Neural crest cell (in vitro differentiated cells): ENCODE data around the gene EXT2. TPM values are rescaled to one million over a fixed set of nuclear protein-coding genes. Genes with fewer than 3 reads are reported as not detected.

ENCODE experiments used
- DNase-seq: peaks from one replicate; pipeline ENCODE4 v3.0.0; 2021; ENCODE audit warnings: low read depth, mixed read lengths, low spot score
- H3K27ac Mint-ChIP-seq: one replicate; pipeline ENCODE4 v1.8.0; 2021; ENCODE audit warnings: mild to moderate bottlenecking, mixed read lengths; ENCODE audit not compliant: unreplicated experiment
- H3K27me3 Mint-ChIP-seq: 2 replicates; pipeline ENCODE4 v1.8.0; 2021; ENCODE audit warnings: low read depth, mild to moderate bottlenecking, mixed read lengths
- H3K36me3 Mint-ChIP-seq: 2 replicates; pipeline ENCODE4 v1.8.0; 2021; ENCODE audit warnings: low read depth, mild to moderate bottlenecking, mixed read lengths
- H3K4me1 Mint-ChIP-seq: 2 replicates; pipeline ENCODE4 v1.8.0; 2021; ENCODE audit warnings: mixed read lengths
- H3K4me3 Mint-ChIP-seq: one replicate; pipeline ENCODE4 v1.8.0; 2021; ENCODE audit warnings: mild to moderate bottlenecking, mixed read lengths
- H3K9me3 Mint-ChIP-seq: 2 replicates; pipeline ENCODE4 v1.8.0; 2021; ENCODE audit warnings: mixed read lengths
- CTCF ChIP-seq: fragments of 200-600 bp; sonication (generic); conservative IDR thresholded peaks from 2 replicates; pipeline ENCODE4 v1.5.0; 2021; ENCODE audit warnings: antibody characterized with exemption, mild to moderate bottlenecking
- total RNA-seq: library from RNA; stranded (reverse); gene quantifications from 2 replicates; pipeline ENCODE4 v1.2.1, GENCODE V29; 2021

Gene EXT2
- total RNA-seq, 1 donor from 2014 or later, result 56.6 TPM

DNA sequence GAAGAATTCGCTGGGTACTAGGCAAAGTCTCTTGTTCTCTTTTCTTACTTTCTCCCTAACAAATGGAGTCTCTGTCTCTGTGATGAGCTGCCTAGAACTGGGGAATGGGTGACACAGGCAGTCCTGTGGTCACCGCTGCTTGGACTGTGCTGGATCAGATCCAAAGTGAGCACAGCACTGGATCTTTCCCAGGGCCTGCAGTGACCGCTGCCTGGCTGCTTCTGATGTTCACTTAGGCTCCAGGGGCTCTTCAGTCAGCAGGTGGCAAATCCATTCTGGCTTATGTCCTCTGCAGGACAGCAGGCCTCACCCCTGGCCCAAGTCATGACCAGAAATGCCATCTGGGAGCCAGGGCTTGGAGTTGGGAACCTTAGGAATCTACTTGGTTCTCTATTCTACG, 61.5 kb downstream of the EXT2 start:
- no peak for TF ChIP-seq CTCF
- peaks cover 5% of the 10 kb centered on the region for H3K9me3 Mint-ChIP-seq

GRCh38 chr11:44158384-44158783, 62.9 kb downstream of the EXT2 start:
- no peak for TF ChIP-seq CTCF
- H3K9me3 Mint-ChIP-seq, result peaks cover 3% of the 10 kb centered on the region
- no peak for DNase-seq
- H3K4me3 Mint-ChIP-seq, result no peak overlapping the region
- no peak overlapping the region for H3K27ac Mint-ChIP-seq
- H3K36me3 Mint-ChIP-seq, result peaks cover 29% of the 10 kb centered on the region
- peaks cover 4% of the 10 kb centered on the region for H3K4me1 Mint-ChIP-seq
- H3K27me3 Mint-ChIP-seq, result no peaks in the 10 kb centered on the region

More for the DNA sequence above, 61.5 kb downstream of the EXT2 start:
- H3K27me3 Mint-ChIP-seq, result no peaks in the 10 kb centered on the region
- DNase-seq, result no peak
- peaks cover 4% of the 10 kb centered on the region for H3K4me1 Mint-ChIP-seq
- peaks cover 34% of the 10 kb centered on the region for H3K36me3 Mint-ChIP-seq
- H3K4me3 Mint-ChIP-seq, result no peak overlapping the region
- no peak overlapping the region for H3K27ac Mint-ChIP-seq

DNA sequence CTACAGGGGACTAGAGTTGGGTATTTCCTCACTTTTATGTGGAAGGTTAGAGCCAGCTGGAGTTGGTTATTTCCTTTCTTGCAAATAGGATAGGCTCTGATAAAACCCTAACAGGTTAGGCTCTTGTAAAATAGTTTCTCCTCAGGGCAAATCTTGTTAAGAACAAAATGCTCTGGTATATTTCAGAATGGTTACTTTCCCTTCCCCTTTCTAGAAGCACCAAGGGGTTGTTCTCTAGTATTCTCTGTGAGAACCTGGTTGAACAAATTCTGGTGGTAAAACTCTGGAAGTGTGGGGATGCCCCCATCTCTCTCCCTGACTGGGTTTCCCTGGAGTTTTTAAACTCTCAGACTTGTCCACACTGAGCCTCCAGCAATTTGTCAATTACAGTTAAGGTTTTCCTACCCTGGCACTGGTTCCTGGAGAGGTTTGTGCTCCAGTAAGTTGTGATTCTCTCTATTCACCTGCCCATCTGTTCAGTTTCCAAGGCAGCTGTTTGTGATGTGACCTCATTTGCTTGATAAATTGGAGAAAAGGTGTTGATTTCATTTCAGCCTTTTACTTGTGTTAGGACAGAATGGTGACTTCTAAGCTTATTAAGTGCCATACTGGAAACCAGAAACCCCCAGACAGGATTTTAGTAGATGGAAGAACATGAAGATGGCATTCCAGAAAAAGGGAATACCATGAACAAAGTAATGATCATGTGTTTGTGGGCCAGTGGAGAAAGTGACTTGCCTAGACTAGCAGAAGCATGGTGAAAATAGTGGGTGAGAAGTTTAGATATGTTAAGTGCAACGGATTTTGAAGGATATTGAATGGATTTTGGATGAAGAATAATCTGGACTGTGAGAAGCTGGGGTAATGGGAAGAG, 64.6 kb downstream of the EXT2 start:
- Mint-ChIP-seq H3K27me3 (no peaks in the 10 kb centered on the region), H3K36me3 (peaks cover 21% of the 10 kb centered on the region), H3K4me3 (no peak overlapping the region), H3K27ac (no peak overlapping the region), H3K9me3 (peaks cover 3% of the 10 kb centered on the region), H3K4me1 (peaks cover 4% of the 10 kb centered on the region)
- TF ChIP-seq CTCF, result no peak
- no peak for DNase-seq

- Mint-ChIP-seq H3K4me1 (no peaks in the 10 kb centered on the region), H3K9me3 (peaks cover 3% of the 10 kb centered on the region), H3K27me3 (no peaks in the 10 kb centered on the region), H3K27ac (no peak overlapping the region), H3K4me3 (no peak overlapping the region), H3K36me3 (peaks cover 17% of the 10 kb centered on the region)
- DNase-seq, result no peak
- no peak for TF ChIP-seq CTCF
Measured at GRCh38 chr11:44162004-44162403, 66.5 kb downstream of the EXT2 start.

DNA sequence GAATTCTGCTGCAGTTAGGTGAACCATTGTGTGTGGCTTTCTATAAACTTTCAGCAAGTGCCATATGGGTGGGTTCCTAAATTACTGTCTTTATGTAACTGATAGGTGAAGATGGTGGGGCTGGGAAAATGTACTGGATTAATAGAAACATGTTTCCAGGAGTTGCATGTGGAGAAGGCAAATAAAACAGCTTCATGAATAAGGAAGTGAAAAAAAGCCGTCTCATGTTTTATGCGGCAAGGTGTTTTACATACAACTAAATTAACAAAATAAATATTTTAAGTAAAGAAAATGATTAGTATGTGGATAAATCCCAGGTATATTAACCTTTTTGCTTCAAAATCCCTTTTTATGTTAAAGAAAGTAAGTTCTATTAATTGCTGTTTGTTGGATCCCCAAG, 67.2 kb downstream of the EXT2 start:
- Mint-ChIP-seq H3K36me3 (peaks cover 14% of the 10 kb centered on the region), H3K27ac (no peak overlapping the region), H3K27me3 (no peaks in the 10 kb centered on the region), H3K4me3 (no peak overlapping the region), H3K4me1 (no peaks in the 10 kb centered on the region), H3K9me3 (peaks cover 3% of the 10 kb centered on the region)
- no peak for TF ChIP-seq CTCF
- no peak for DNase-seq
